CD4-positive, alpha-beta T cell treated with Interleukin-15 for 4 hours (primary cell): ENCODE data around the gene ZGPAT.

Source experiments
- DNase-seq: peaks from one replicate; pipeline ENCODE4 v3.0.0-alpha.2; 2020; ENCODE audit warnings: low spot score

The ZGPAT gene

DNA sequence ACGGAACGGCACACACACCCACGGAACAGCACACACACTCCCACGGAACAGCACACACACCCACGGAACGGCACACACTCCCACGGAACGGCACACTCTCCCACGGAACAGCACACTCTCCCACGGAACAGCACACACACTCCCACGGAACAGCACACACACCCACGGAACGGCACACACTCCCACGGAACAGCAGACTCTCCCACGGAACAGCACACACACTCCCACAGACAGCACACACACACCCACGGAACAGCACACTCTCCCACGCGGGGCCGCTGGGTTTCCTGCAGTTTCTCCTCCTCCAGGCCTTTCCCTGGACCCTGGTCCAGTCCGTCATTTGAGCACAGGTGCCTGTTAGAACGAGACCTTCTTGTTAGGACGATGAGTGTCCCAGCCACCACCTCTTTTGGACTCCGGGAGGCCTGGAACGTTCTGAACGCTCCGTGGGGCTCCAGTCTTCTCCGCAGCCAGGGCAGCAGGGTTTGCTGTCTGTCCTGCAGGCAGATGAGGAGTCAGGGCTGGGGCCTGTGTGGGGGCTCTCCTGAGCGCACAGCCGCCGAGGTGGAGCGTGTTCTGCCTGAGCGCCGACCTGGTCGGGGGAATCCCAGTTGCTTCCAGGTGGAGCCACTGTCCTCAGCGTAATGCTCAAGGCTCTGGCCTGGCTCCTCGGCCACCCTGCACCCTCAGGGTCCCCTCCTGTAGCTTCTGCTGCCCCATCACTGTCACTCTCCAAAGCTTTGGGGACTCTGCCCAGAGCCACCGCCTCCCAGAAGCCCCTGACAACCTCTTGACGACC is 29.0 kb upstream of the ZGPAT start:
- no peak for DNase-seq

DNA sequence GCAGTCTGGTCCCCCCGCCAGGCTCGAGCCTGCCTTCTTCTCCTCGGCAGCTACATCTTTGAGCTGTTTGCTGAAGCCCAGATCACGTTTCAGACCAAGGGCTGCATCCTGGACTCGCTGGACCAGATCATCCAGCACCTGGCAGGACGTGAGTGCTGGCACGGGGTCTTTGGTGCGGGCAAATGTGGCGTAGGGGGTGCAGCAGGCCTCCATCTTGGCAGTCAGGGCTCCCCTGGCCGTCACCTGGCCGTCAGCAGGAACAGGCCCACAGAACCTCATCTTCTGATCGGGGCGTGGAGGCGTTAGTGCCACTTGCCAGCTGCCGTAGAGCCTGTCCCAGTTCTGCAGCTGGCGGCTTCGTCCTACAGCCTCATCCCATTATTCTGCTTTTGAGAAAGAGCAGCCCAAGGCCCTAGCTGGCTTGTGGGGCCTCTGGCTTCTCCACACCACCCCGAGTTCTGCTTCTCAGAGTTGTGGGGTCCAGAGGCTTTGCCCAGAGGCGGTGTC is 28.0 kb upstream of the ZGPAT start:
- DNase-seq, result no peak

GRCh38 chr20:63680427-63680826 is 27.4 kb upstream of the ZGPAT start:
- no peak for DNase-seq

- no peak for DNase-seq
Measured at GRCh38 chr20:63680857-63681608, 26.8 kb upstream of the ZGPAT start.

DNA sequence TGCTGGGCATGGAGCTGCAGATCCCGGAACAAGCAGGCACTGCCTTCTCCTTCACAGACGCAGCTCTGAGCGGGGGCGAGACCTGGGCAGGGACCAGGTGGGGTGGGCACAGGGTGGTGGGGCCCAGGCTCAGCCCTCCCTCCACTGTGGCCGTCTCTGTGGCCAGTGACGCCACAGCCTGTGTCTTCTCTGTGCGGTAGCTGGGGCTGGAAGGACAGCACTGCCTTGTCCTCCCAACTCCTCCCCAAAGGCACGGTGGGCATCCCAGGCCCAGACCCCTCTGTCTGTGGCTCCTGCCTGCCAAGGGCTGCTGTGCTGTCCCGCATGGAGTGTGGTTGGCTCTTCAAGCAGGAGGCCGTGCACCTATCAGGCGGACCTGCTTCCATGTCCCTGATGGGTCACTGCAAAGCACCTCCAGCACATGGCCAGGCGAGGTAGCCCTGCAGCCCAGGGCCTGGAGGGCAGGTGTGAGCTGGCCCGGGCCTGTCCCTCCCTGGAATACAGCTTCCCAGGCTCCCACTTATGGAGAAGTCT is 26.2 kb upstream of the ZGPAT start:
- DNase-seq, result no peak

DNA sequence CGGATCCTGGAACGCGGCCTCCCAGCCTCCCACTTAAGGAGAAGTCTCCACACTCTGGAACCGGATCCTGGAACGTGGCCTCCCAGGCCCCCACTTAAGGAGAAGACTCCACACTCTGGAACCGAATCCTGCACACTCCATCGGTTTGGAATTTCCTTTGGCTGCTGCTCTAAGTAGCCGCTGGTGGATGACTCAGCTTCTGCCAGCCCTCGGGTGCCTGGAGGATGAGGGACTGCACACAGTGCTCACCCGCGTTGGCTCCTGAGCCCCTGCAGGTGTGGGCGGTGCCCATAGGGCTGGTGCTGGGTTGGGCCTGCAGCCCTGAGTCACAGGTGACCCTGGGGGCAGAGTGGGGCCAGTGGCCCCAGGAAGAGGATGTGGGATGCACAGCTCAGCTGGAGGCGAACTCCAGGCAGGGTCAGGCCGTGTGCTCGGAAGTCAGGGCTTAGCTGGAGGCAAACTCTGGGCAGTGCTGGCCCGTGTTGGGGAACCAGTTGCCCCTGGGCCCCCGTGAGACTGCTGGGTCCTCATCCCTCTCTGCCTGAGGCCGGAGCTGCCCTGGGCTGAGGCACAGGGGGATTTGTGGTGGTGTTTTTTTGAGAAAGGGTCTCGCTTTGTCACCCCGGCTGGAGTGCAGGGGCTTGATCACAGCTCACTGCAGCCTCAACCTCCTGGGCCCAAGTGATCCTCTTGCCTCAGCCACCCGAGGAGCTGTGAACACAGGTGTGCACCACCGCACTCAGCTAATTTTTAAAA is 25.3 kb upstream of the ZGPAT start:
- DNase-seq, result no peak

GRCh38 chr20:63685269-63686026 is 22.4 kb upstream of the ZGPAT start:
- DNase-seq, result no peak

- DNase-seq, result no peak
Measured at GRCh38 chr20:63686094-63686491, 21.7 kb upstream of the ZGPAT start.

- DNase-seq, result peak; percentile 16
Measured at GRCh38 chr20:63686492-63687321, 21.1 kb upstream of the ZGPAT start.

DNA sequence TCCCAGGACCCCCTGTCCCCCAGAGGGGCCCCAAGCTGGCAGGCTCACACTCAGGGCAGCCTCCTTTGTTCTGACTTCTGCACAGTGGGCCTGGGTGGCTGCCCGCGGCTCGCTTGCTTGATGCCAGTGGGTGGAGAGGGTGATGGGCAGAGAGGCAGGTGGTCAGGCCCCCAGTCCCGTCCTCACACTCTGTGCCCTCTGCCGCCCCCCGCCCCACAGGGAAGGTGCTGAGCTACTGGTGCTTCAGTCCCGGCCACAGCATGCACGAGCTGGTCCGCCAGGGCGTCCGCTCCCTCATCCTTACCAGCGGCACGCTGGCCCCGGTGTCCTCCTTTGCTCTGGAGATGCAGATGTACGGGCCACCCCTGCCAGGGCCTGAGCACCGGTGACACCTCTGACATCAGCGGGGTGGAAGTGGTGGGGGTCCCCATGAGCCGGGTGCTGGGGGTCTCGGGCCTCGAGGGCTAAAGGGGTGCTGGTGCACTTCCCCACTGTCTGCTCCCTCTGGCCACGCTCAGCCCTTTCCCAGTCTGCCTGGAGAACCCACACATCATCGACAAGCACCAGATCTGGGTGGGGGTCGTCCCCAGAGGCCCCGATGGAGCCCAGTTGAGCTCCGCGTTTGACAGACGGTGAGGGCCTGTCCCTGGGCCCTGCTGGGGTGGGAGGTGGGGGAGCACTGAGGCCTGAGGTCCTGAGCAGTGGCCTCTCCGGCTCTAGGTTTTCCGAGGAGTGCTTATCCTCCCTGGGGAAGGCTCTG is 20.2 kb upstream of the ZGPAT start:
- DNase-seq, result no peak

DNA sequence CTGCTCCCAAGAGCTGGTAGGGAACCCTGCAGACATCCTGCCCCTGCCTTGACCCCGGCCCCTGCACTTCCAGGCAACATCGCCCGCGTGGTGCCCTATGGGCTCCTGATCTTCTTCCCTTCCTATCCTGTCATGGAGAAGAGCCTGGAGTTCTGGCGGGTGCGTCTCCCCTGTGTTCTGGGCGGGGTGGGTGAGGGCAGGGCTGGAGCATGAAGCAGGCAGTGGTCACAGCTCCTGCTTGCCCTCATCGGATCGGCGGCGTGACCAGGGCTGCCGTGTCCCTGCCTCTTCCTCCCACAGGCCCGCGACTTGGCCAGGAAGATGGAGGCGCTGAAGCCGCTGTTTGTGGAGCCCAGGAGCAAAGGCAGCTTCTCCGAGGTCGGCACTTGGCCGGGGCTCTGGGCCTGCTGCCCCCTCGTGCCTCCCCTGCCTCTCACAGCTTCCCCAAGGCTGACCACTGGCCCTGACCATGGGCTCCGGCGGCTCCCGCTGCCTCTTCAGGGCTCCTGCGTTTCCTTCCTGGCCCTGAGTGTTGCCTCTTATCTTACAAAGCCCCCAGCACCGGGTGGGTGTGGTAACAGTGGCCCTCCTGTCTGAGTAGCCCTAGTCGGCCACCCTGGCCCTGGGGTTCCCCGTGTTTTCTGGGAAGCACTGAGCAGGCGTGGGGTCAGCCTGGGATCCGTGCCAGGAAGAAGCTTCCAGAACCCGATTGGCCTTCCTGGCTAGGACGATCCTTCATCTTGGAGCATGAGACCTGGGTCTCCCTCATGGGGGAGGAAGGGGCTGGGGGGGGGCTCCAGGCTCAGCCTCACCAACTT is 19.4 kb upstream of the ZGPAT start:
- DNase-seq, result no peak

GRCh38 chr20:63689046-63690002 is 18.5 kb upstream of the ZGPAT start:
- no peak for DNase-seq

GRCh38 chr20:63690003-63690897 is 17.6 kb upstream of the ZGPAT start:
- no peak for DNase-seq

DNA sequence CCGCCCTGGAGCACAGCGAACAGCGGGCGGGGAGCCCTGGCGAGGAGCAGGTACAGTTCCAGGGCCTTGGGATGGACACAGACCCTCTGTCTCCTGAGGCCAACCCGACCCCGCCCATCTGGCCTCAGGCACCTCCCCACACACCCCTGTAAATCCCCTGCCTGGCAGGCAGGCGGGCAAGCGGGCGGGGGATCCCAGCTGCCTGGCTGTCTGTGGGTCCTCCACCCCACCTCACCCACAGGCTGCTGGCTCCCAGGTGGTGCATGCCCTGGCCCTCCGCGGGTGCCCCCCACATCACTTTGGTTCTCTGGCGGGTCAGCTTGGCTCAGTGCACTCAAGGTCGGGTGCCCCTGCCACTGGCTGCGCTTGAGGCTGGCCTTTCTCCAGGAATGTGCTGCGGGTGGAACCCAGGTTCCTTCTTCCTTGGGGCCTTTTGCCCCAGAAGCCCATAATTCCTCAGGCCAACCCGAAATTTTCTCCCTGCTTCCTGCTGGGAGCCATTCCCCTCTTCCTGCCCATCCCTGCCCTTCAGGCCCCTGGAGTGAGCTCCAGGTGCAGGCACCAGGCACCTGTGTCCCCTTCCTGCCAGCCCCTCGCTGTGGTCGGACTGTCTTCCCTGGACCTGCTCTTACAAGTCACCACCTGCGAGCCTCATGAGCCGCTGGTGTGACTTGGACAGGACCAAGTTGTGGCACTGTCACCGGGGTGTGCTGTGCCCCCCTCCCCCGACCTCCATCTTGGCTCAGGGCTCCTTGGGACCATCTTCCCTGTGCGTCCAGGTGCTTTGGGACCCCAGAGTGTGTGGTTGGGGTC is 16.7 kb upstream of the ZGPAT start:
- DNase-seq, result no peak

DNA sequence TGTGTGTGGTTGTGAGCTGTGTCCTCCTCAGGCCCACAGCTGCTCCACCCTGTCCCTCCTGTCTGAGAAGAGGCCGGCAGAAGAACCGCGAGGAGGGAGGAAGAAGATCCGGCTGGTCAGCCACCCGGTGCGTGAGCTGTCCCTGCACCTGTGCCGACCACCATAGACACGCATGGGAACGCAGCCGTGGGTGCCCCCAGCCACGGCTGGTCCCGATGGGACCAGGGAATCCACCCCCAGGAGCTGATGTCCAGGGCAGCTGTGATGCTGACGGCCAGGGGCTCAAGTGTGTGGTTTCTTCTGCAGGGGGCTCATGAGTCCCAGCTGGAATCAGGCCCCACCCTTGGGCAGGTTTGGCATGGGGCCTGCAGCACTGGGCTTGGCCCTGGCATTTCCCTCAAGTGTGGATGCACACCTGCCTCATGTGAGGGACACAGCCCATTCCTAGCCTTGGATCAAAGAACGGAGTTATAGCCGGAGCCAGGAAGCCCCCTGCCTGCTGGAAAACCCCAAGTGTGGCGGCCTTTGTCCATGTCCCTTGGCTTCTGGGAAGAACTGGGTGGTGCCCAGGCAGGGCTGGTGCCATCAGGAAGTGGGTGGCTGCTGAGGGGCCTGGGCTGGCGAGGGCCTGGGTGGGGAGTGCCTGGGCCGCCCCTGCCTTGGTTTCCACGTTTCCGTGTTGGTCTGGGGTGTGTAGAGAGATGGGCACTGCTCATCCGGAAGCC is 16.0 kb upstream of the ZGPAT start:
- no peak for DNase-seq
